GM12878 (cell line): Measurements from ENCODE around the gene DNAH17.

Experiments used
- GABPA ChIP-seq: IDR thresholded peaks from 2 replicates; pipeline ENCODE4 v1.6.1; 2014; ENCODE audit warnings: antibody characterized with exemption, low read depth, mild to moderate bottlenecking, inconsistent platforms
- MYC ChIP-seq: IDR thresholded peaks from 2 replicates; pipeline ENCODE4 v1.6.1; 2011; ENCODE audit warnings: mild to moderate bottlenecking, low read length, moderate library complexity, inconsistent platforms; ENCODE audit not compliant: insufficient read depth, insufficient replicate concordance, insufficient read length, severe bottlenecking
- SIX5 ChIP-seq: IDR thresholded peaks from 2 replicates; pipeline ENCODE4 v1.6.1; 2011; ENCODE audit warnings: mild to moderate bottlenecking, low read depth, low read length, moderate library complexity; ENCODE audit not compliant: severe bottlenecking
- TF ChIP-seq, protein P1 (sequence below), 3 experiments: IDR thresholded peaks in 2 of 3; conservative IDR thresholded peaks in 1 of 3; 2 replicates each; pipeline ENCODE4 v1.5.1; 2011; ENCODE audit warnings: low read depth in 3 of 3, low read length in 3 of 3, mild to moderate bottlenecking in 3 of 3, control low read depth in 2 of 3, moderate library complexity in 2 of 3, inconsistent platforms in 1 of 3, mixed read lengths in 1 of 3; ENCODE audit not compliant: control insufficient read depth in 2 of 3, insufficient read depth in 1 of 3; ENCODE audit errors: extremely low read depth in 1 of 3

- no peak for TF ChIP-seq MYC
- TF ChIP-seq SIX5, result no peak
- no peak for TF ChIP-seq GABPA
- TF ChIP-seq, protein P1, sequence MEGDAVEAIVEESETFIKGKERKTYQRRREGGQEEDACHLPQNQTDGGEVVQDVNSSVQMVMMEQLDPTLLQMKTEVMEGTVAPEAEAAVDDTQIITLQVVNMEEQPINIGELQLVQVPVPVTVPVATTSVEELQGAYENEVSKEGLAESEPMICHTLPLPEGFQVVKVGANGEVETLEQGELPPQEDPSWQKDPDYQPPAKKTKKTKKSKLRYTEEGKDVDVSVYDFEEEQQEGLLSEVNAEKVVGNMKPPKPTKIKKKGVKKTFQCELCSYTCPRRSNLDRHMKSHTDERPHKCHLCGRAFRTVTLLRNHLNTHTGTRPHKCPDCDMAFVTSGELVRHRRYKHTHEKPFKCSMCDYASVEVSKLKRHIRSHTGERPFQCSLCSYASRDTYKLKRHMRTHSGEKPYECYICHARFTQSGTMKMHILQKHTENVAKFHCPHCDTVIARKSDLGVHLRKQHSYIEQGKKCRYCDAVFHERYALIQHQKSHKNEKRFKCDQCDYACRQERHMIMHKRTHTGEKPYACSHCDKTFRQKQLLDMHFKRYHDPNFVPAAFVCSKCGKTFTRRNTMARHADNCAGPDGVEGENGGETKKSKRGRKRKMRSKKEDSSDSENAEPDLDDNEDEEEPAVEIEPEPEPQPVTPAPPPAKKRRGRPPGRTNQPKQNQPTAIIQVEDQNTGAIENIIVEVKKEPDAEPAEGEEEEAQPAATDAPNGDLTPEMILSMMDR (IDR thresholded peaks at IDR 0.05 in 2 of 3, conservative IDR thresholded peaks at IDR 0.05 in 1 of 3; ENCODE audit: control insufficient read depth in 2 of 3, extremely low read depth in 1 of 3, insufficient read depth in 1 of 3, low read depth in 3 of 3, low read length in 3 of 3), result no peak
These were observed 28.5 kb downstream of the DNAH17 start for GRCh38 chr17:78548725-78549124.
